GM12892 (cell line): Measurements from ENCODE around the gene TENM4.

Experiments used
- POLR2A ChIP-seq: IDR thresholded peaks from 2 replicates; pipeline ENCODE4 v1.6.1; 2011; ENCODE audit warnings: low read depth, low read length, control low read depth
- POLR2AphosphoS5 ChIP-seq: IDR thresholded peaks from 2 replicates; pipeline ENCODE4 v1.6.1; 2011; ENCODE audit warnings: low read depth, low read length, control low read depth

- no peak for TF ChIP-seq POLR2A
- TF ChIP-seq POLR2AphosphoS5, result no peak
These were observed 71.8 kb downstream of the TENM4 start for GRCh38 chr11:79369055-79369454.
